ENCODE measurements around the gene CNOT9.

GRCh38 chr2:218638372-218638771 lies 69.7 kb downstream of the CNOT9 start:
- TF ChIP-seq CTCF (IDR thresholded peaks at IDR 0.05) (no peak), POLR2A (IDR thresholded peaks at IDR 0.05) (no peak)

All from transverse colon (tissue), 3 donors.